ENCODE data around the gene FGF14.

DNA sequence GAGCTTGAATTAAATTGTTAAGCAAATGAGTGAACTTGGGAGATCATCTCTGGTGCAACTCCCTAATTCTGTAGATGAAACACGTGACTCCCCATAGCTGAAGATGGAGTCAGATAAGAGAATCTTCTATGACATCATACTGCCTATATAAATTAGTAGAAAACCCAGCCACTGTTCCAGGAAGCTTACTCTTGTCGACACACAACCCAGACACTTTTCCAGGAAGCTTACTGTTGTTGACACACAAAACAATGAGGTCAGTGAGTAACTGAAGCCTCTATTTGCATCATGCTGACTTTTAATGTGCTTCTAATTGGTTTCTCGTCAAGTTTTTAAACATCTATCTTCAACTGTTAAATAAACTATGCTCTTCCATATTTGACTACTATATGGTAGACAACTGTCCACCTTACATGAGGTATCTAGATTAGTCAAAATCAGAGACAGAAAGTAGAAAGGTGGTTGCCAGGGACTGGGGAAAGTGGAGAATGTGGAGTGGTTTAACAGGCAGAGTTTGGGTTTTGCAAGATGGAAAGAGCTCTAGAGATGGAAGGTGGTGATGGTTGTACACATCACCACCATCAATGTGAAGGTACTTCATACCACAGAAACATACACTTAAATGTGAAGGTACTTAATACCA is 168.2 kb downstream of the FGF14 start:
- TF ChIP-seq, protein P1, sequence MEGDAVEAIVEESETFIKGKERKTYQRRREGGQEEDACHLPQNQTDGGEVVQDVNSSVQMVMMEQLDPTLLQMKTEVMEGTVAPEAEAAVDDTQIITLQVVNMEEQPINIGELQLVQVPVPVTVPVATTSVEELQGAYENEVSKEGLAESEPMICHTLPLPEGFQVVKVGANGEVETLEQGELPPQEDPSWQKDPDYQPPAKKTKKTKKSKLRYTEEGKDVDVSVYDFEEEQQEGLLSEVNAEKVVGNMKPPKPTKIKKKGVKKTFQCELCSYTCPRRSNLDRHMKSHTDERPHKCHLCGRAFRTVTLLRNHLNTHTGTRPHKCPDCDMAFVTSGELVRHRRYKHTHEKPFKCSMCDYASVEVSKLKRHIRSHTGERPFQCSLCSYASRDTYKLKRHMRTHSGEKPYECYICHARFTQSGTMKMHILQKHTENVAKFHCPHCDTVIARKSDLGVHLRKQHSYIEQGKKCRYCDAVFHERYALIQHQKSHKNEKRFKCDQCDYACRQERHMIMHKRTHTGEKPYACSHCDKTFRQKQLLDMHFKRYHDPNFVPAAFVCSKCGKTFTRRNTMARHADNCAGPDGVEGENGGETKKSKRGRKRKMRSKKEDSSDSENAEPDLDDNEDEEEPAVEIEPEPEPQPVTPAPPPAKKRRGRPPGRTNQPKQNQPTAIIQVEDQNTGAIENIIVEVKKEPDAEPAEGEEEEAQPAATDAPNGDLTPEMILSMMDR (IDR thresholded peaks at IDR 0.05), result no peak
- no peak for TF ChIP-seq POLR2A (IDR thresholded peaks at IDR 0.05)
